IMR-90 (cell line): Measurements from ENCODE around the gene MRPL1. TPM values are rescaled to one million over a fixed set of nuclear protein-coding genes. Genes with fewer than 3 reads are reported as not detected.

Experiments
- ATAC-seq: fragments of 200-7000 bp; cut with Tn5 transposase; 2 replicates; pipeline ENCODE4 v1.9.1; 2020; ENCODE audit warnings: low read depth, mild to moderate bottlenecking, moderate library complexity
- BruUV-seq: library from RNA; stranded (reverse); fragments of 400-500 nt; replicated peaks from 2 replicates; lab custom pipeline; 2021; lab: Mats Ljungman, UMichigan
- CTCF ChIA-PET: fragments of 300-600 bp; formaldehyde crosslinking; extraction: SDS; loops from one replicate; lab custom pipeline; 2021; ENCODE audit warnings: antibody characterized with exemption; lab: Yijun Ruan, JAX
- POLR2A ChIA-PET: fragments of 300-600 bp; sonication (Branson Sonifier 250); formaldehyde crosslinking; loops from one replicate; lab custom pipeline; 2022; ENCODE audit warnings: antibody characterized with exemption; ENCODE audit not compliant: unreplicated experiment; lab: Charles Lee
- DNase-seq: peaks from one replicate; pipeline ENCODE4 v3.0.0; 2013
- H2AFZ ChIP-seq: replicated peaks from 2 replicates; pipeline ENCODE3; 2013; ENCODE audit warnings: low read length, mild to moderate bottlenecking; ENCODE audit not compliant: poor library complexity
- H2AK5ac ChIP-seq: 2 replicates; pipeline ENCODE4 v1.6.1; 2013; ENCODE audit warnings: low read depth, low read length, inconsistent platforms
- H2AK9ac ChIP-seq: replicated peaks from 2 replicates; pipeline ENCODE3; 2013; ENCODE audit warnings: mild to moderate bottlenecking, low read depth, low read length, moderate library complexity; ENCODE audit not compliant: poor library complexity
- H2BK120ac ChIP-seq: 2 replicates; pipeline ENCODE4 v1.6.1; 2013; ENCODE audit warnings: low read depth, low read length, inconsistent platforms
- H2BK15ac ChIP-seq: 3 replicates; pipeline ENCODE4 v1.6.1; 2013; ENCODE audit warnings: low read depth, low read length, inconsistent platforms
- H2BK20ac ChIP-seq: 2 replicates; pipeline ENCODE4 v1.6.1; 2013; ENCODE audit warnings: low read depth, mild to moderate bottlenecking, inconsistent platforms, low read length, moderate library complexity
- H2BK5ac ChIP-seq: 2 replicates; pipeline ENCODE4 v1.6.1; 2013; ENCODE audit warnings: mild to moderate bottlenecking, low read depth, low read length, inconsistent platforms; ENCODE audit not compliant: poor library complexity, severe bottlenecking
- H3K14ac ChIP-seq: replicated peaks from 2 replicates; pipeline ENCODE4 v1.6.1; 2013; ENCODE audit warnings: low read depth, low read length, inconsistent platforms
- H3K18ac ChIP-seq: 2 replicates; pipeline ENCODE4 v1.6.1; 2013; ENCODE audit warnings: low read depth, low read length, control low read depth
- H3K23ac ChIP-seq: 2 replicates; pipeline ENCODE4 v1.6.1; 2013; ENCODE audit warnings: low read depth, low read length, inconsistent platforms
- H3K27ac ChIP-seq: 2 replicates; pipeline ENCODE4 v1.5.1; 2013; ENCODE audit warnings: mild to moderate bottlenecking, control low read depth, low read length; ENCODE audit not compliant: insufficient read depth
- H3K27me3 ChIP-seq: 2 replicates; pipeline ENCODE4 v1.6.1; 2013; ENCODE audit warnings: low read length; ENCODE audit not compliant: control insufficient read depth, insufficient read depth
- H3K36me3 ChIP-seq: 2 replicates; pipeline ENCODE4 v1.6.1; 2013; ENCODE audit warnings: low read length, mixed read lengths; ENCODE audit not compliant: control insufficient read depth, insufficient read depth
- H3K4ac ChIP-seq: 2 replicates; pipeline ENCODE4 v1.6.1; 2013; ENCODE audit warnings: low read depth, low read length, inconsistent platforms
- H3K4me1 ChIP-seq: 2 replicates; pipeline ENCODE4 v1.6.1; 2013; ENCODE audit warnings: low read length, mixed read lengths; ENCODE audit not compliant: control insufficient read depth, insufficient read depth
- H3K4me2 ChIP-seq: 2 replicates; pipeline ENCODE4 v1.6.1; 2013; ENCODE audit warnings: low read depth, mild to moderate bottlenecking, control low read depth, low read length, moderate library complexity
- H3K4me3 ChIP-seq: 2 replicates; pipeline ENCODE4 v1.5.1; 2013; ENCODE audit warnings: low read depth, mild to moderate bottlenecking, control low read depth, low read length, moderate library complexity; ENCODE audit not compliant: insufficient read depth
- H3K56ac ChIP-seq: 2 replicates; pipeline ENCODE4 v1.6.1; 2013; ENCODE audit warnings: low read length, inconsistent platforms; ENCODE audit not compliant: insufficient read depth; ENCODE audit errors: extremely low read depth
- H3K79me1 ChIP-seq, 2 experiments: 2 replicates each; pipeline ENCODE4 v1.6.1; 2013; ENCODE audit warnings: low read length in 2 of 2, inconsistent platforms in 1 of 2, low read depth in 1 of 2
- H3K9ac ChIP-seq: 2 replicates; pipeline ENCODE4 v1.6.1; 2013; ENCODE audit warnings: low read depth, low read length, control low read depth
- H3K9me1 ChIP-seq: 2 replicates; pipeline ENCODE4 v1.6.1; 2013; ENCODE audit warnings: low read length, inconsistent platforms; ENCODE audit not compliant: insufficient read depth
- H3K9me3 ChIP-seq: 2 replicates; pipeline ENCODE4 v1.6.1; 2013; ENCODE audit warnings: low read length; ENCODE audit not compliant: control insufficient read depth, insufficient read depth
- H4K20me1 ChIP-seq: 2 replicates; pipeline ENCODE4 v1.6.1; 2013; ENCODE audit warnings: low read length, inconsistent platforms; ENCODE audit not compliant: insufficient read depth
- H4K5ac ChIP-seq: 2 replicates; pipeline ENCODE4 v1.6.1; 2013; ENCODE audit warnings: mild to moderate bottlenecking, low read depth, low read length, control low read depth
- H4K8ac ChIP-seq, 2 experiments: 2 replicates each; pipeline ENCODE4 v1.6.1; 2013; ENCODE audit warnings: low read depth in 2 of 2, low read length in 2 of 2, control low read depth in 1 of 2, inconsistent platforms in 1 of 2
- H4K91ac ChIP-seq: 2 replicates; pipeline ENCODE4 v1.6.1; 2013; ENCODE audit warnings: low read depth, low read length, inconsistent platforms; ENCODE audit not compliant: insufficient read depth
- CEBPB ChIP-seq: IDR thresholded peaks from 2 replicates; pipeline ENCODE4 v1.6.1; 2012; ENCODE audit warnings: low read depth, low read length, improper control_type of control experiment
- FOS ChIP-seq: fragments of 150-350 bp; IDR thresholded peaks from 2 replicates; pipeline ENCODE4 v1.6.1; 2016; ENCODE audit warnings: low read depth, low read length
- MAFK ChIP-seq: IDR thresholded peaks from 2 replicates; pipeline ENCODE4 v1.6.1; 2012; ENCODE audit warnings: low read depth, low read length, improper control_type of control experiment
- RFX5 ChIP-seq: IDR thresholded peaks from 2 replicates; pipeline ENCODE4 v1.8.0; 2012; ENCODE audit warnings: low read depth, mild to moderate bottlenecking, low read length, moderate library complexity
- WGBS, 2 experiments: methylation state at CpG; one replicate each; pipeline versions ENCODE4 v1.1.5 to v1.1.7; 2013; ENCODE audit warnings: missing lambda C conversion rate in 2 of 2; ENCODE audit not compliant: insufficient read length in 1 of 2; ENCODE audit errors: extremely low coverage in 2 of 2; 5-methylcytosine and 5-hydroxymethylcytosine counted together
- dilution Hi-C: fragments of 300-500 bp; cut with HindIII; formaldehyde crosslinking; loops from one replicate; pipeline ENCODE4 v1.14.3; 2018; ENCODE audit warnings: low sequenced_read_pairs; ENCODE audit not compliant: unreplicated experiment
- in situ Hi-C: fragments of 300-500 bp; cut with MboI; formaldehyde crosslinking; loops from 3 replicates; pipeline ENCODE4 v1.14.3; 2019; ENCODE audit warnings: low sequenced_read_pairs, inconsistent platforms, mixed read lengths
- intact Hi-C: fragments of 100-400 bp; cut with micrococcal nuclease; formaldehyde crosslinking; loops from 2 replicates; pipeline ENCODE4 v1.10.0; 2022
- polyA plus RNA-seq, 3 experiments: library from polyadenylated mRNA; depleted of rRNA; stranded (reverse); fragments of >200 nt; gene quantifications; 2 replicates each; pipeline ENCODE4 v1.2.3, GENCODE V29; 2012; ENCODE audit warnings: low replicate concordance in 1 of 3
- total RNA-seq: library from RNA; depleted of rRNA; stranded (reverse); fragments of >200 nt; gene quantifications from 2 replicates; pipeline ENCODE4 v1.2.3, GENCODE V29; 2012

Gene MRPL1
- total and polyA plus RNA-seq, 2 of the 4 experiments (the other 2 are of a cell fraction) = 13.4 to 22.5 TPM

GRCh38 chr4:77950203-77950602 lies 87.6 kb downstream of the MRPL1 start:
- Histone ChIP-seq H2AK5ac (no peak overlapping the region), H4K20me1 (no peaks in the 10 kb centered on the region), H3K18ac (no peak overlapping the region), H4K8ac (no peak overlapping the region), H2AK9ac (no peak overlapping the region), H3K27ac (no peak overlapping the region), H3K56ac (no peak overlapping the region), H3K4me1 (no peaks in the 10 kb centered on the region), H2BK120ac (no peak overlapping the region), H2AFZ (no peak overlapping the region), H3K4me2 (no peak overlapping the region), H3K9me1 (peaks cover 3% of the 10 kb centered on the region; the same call in 1 of the 2 replicates), H2BK5ac (no peak overlapping the region), H2BK20ac (no peak overlapping the region), H2BK15ac (no peak overlapping the region), H3K14ac (no peak overlapping the region), H3K23ac (no peak overlapping the region), H3K4ac (no peak overlapping the region), H3K9me3 (no peaks in the 10 kb centered on the region), H3K79me1 (no peaks in the 10 kb centered on the region; a peak in 1 of 4 replicates), H3K27me3 (no peaks in the 10 kb centered on the region), H4K5ac (no peak overlapping the region), H4K91ac (no peak overlapping the region), H3K9ac (no peak overlapping the region), H3K4me3 (no peak overlapping the region), H3K36me3 (peaks cover 2% of the 10 kb centered on the region)
- dilution Hi-C loops (no loop called here), intact Hi-C loops (loop anchor here (10.0 kb wide), 1 partner anchor 825 kb away; the partner anchor contains the start of gene BMP2K), in situ Hi-C loops (loop anchor here (10.0 to 25.0 kb wide), 2 partner anchors 565 to 912 kb away; no protein-coding TSS in a partner anchor)
- no CpG with 5 or more reads among the region's 1 CpG for WGBS, 2 experiments
- DNase-seq (no peak), ATAC-seq (no peak)
- no TSS peak for BruUV-seq
- ChIA-PET POLR2A (no interaction called here), CTCF (interaction anchor here (0.8 kb wide), 1 partner anchor 94 kb away, joined by 3 read pairs; no protein-coding TSS in a partner anchor)
- TF ChIP-seq MAFK = no peak
- no peak for TF ChIP-seq CEBPB
- peak; percentile 26; the same call in 1 of the 2 replicates for TF ChIP-seq FOS
- no peak for TF ChIP-seq RFX5
